Gastrocnemius medialis (tissue), 4 donors: ENCODE data around the gene VSNL1.

Experiments used
- CTCF ChIP-seq, 5 experiments: fragments of 450-650 bp in 3 of 5; fragments of 200-600 bp in 2 of 5; sonication (generic) in 2 of 5; IDR thresholded peaks in 4 of 5; conservative IDR thresholded peaks in 1 of 5; 1 replicate in 4 of 5; 2 replicates in 1 of 5; pipeline ENCODE4 v1.5.1; 2016 to 2019; ENCODE audit warnings: antibody characterized with exemption in 5 of 5, mild to moderate bottlenecking in 3 of 5, moderate library complexity in 3 of 5
- POLR2A ChIP-seq, 2 donors: fragments of 450-650 bp; IDR thresholded peaks; one replicate each; pipeline ENCODE4 v1.6.1; 2017; ENCODE audit warnings: antibody characterized with exemption in 2 of 2, mild to moderate bottlenecking in 2 of 2, moderate library complexity in 2 of 2

DNA sequence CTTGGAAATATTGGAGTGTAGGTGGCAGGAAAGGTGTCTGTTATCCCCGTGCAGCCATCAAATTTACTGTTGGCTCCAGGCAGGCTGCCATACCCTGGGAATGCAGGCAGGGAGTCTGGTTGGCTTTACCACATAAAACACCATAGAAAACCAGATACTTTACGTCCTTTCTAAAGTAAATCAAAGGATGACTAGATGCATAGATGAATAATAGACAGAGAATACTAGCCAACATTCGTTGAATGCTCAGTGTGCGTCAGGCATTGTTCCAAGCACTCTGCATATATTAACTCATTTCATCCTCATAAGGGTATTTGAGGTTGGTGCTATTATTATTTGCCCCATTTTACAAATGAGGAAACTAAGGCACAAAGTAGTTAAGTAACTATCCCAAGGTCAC is 65.2 kb downstream of the VSNL1 start:
- TF ChIP-seq POLR2A (IDR thresholded peaks at IDR 0.05) (no peak), CTCF (IDR thresholded peaks at IDR 0.05 in 4 of 5, conservative IDR thresholded peaks at IDR 0.05 in 1 of 5) (no peak)
